ENCODE data around the gene CACNA1A. TPM values are rescaled to one million over a fixed set of nuclear protein-coding genes. Genes with fewer than 3 reads are reported as not detected.

CACNA1A gene
- total RNA-seq, 2 donors from 2014 or later = 0.34 to 0.37 TPM

- Mint-ChIP-seq H3K27ac (peak overlapping the region; percentile 67), H3K9me3 (no peaks in the 10 kb centered on the region), H3K4me1 (ENCODE audit: low read depth) (peaks cover 73% of the 10 kb centered on the region), H3K27me3 (ENCODE audit: low read depth) (no peaks in the 10 kb centered on the region), H3K4me3 (peak overlapping the region; percentile 77 to 89), H3K36me3 (ENCODE audit: insufficient read depth in 2 of 2) (peaks cover 0 to 2% of the 10 kb centered on the region in 2 donors)
- DNase-seq (peak; percentile 71 to 81), ATAC-seq (replicated peaks in 1 of 2) (peak; percentile 29 to 41)
These were observed 342.5 kb downstream of the CACNA1A start for GRCh38 chr19:13163609-13164342.

- ATAC-seq (replicated peaks in 1 of 2) (peak; percentile 56 to 65), DNase-seq (peak; percentile 90 to 91)
- Mint-ChIP-seq H3K27ac (peak overlapping the region; percentile 67), H3K36me3 (ENCODE audit: insufficient read depth in 2 of 2) (peaks cover 0 to 2% of the 10 kb centered on the region in 2 donors), H3K9me3 (no peaks in the 10 kb centered on the region), H3K27me3 (ENCODE audit: low read depth) (no peaks in the 10 kb centered on the region), H3K4me1 (ENCODE audit: low read depth) (peaks cover 75% of the 10 kb centered on the region), H3K4me3 (peak overlapping the region; percentile 77 to 89)
These were observed 343.3 kb downstream of the CACNA1A start for GRCh38 chr19:13162724-13163608.

- Mint-ChIP-seq H3K4me3 (peak overlapping the region in 1 of 2 donors; percentile 19), H3K4me1 (ENCODE audit: low read depth) (peaks cover 74% of the 10 kb centered on the region), H3K27me3 (ENCODE audit: low read depth) (no peaks in the 10 kb centered on the region), H3K9me3 (no peaks in the 10 kb centered on the region), H3K27ac (no peak overlapping the region), H3K36me3 (ENCODE audit: insufficient read depth in 2 of 2) (no peaks in the 10 kb centered on the region)
- DNase-seq = no peak
- ATAC-seq (replicated peaks in 1 of 2) = no peak
These were observed 345.7 kb downstream of the CACNA1A start for GRCh38 chr19:13160557-13160956.

- Mint-ChIP-seq H3K4me3 (peak overlapping the region in 1 of 2 donors; percentile 22), H3K9me3 (no peaks in the 10 kb centered on the region), H3K27me3 (ENCODE audit: low read depth) (no peaks in the 10 kb centered on the region), H3K27ac (peak overlapping the region; percentile 4), H3K4me1 (ENCODE audit: low read depth) (peaks cover 66% of the 10 kb centered on the region), H3K36me3 (ENCODE audit: insufficient read depth in 2 of 2) (peaks cover 0 to 2% of the 10 kb centered on the region in 2 donors)
- DNase-seq (no peak), ATAC-seq (replicated peaks in 1 of 2) (no peak)
These were observed 346.6 kb downstream of the CACNA1A start for GRCh38 chr19:13159713-13160112.
